GM23248 (cell line): ENCODE measurements around the gene HSF2BP. TPM values are rescaled to one million over a fixed set of nuclear protein-coding genes. Genes with fewer than 3 reads are reported as not detected.
"Not testable (repeated sequence)": the region's sequence is repeated elsewhere in the genome, so short reads cannot be mapped to it uniquely, and the experiment has no call there.

ENCODE experiments used
- DNase-seq: peaks from one replicate; pipeline ENCODE4 v3.0.0-alpha.2; 2015
- H2AFZ ChIP-seq: fragments of 200-600 bp; sonication (generic); 2 replicates; pipeline ENCODE4 v1.6.1; 2016; ENCODE audit warnings: antibody characterized with exemption
- H3F3A ChIP-seq: fragments of 200-600 bp; sonication (generic); 2 replicates; pipeline ENCODE4 v1.6.1; 2016; ENCODE audit warnings: mild to moderate bottlenecking, antibody characterized with exemption, mixed run types; ENCODE audit not compliant: insufficient read depth
- H3K27ac ChIP-seq: fragments of 200-600 bp; sonication (generic); 2 replicates; pipeline ENCODE4 v1.5.1; 2016; ENCODE audit warnings: mild to moderate bottlenecking
- H3K27me3 ChIP-seq: fragments of 200-600 bp; sonication (generic); replicated peaks from 2 replicates; pipeline ENCODE4 v1.6.1; 2016; ENCODE audit warnings: mild to moderate bottlenecking; ENCODE audit not compliant: insufficient read depth
- H3K36me3 ChIP-seq: fragments of 200-600 bp; sonication (generic); 2 replicates; pipeline ENCODE4 v1.6.1; 2016; ENCODE audit warnings: low read depth, mild to moderate bottlenecking
- H3K4me1 ChIP-seq: fragments of 200-600 bp; sonication (generic); 2 replicates; pipeline ENCODE4 v1.6.1; 2016; ENCODE audit warnings: mild to moderate bottlenecking; ENCODE audit not compliant: insufficient read depth
- H3K4me2 ChIP-seq: fragments of 200-600 bp; sonication (generic); one replicate; pipeline ENCODE4 v1.6.1; 2016; ENCODE audit warnings: mild to moderate bottlenecking; ENCODE audit not compliant: unreplicated experiment
- H3K4me3 ChIP-seq: fragments of 200-600 bp; sonication (generic); 2 replicates; pipeline ENCODE4 v1.5.1; 2016; ENCODE audit warnings: mild to moderate bottlenecking
- H3K79me2 ChIP-seq: fragments of 200-600 bp; sonication (generic); 2 replicates; pipeline ENCODE4 v1.6.1; 2016; ENCODE audit warnings: mild to moderate bottlenecking; ENCODE audit not compliant: insufficient read depth
- H3K9ac ChIP-seq: fragments of 200-600 bp; sonication (generic); 2 replicates; pipeline ENCODE4 v1.6.1; 2016; ENCODE audit warnings: mild to moderate bottlenecking
- H3K9me2 ChIP-seq: fragments of 200-600 bp; sonication (generic); 2 replicates; pipeline ENCODE4 v1.6.1; 2016; ENCODE audit warnings: mixed run types, mild to moderate bottlenecking, moderate library complexity; ENCODE audit not compliant: insufficient read depth
- H3K9me3 ChIP-seq: fragments of 200-600 bp; sonication (generic); one replicate; pipeline ENCODE4 v1.6.1; 2017; ENCODE audit warnings: low read depth
- H4K20me1 ChIP-seq: fragments of 200-600 bp; sonication (generic); 2 replicates; pipeline ENCODE4 v1.6.0; 2016; ENCODE audit not compliant: insufficient read depth
- EZH2 ChIP-seq: fragments of 200-600 bp; sonication (generic); IDR thresholded peaks from 2 replicates; pipeline ENCODE4 v1.6.1; 2018; ENCODE audit warnings: antibody characterized with exemption, mild to moderate bottlenecking; ENCODE audit not compliant: insufficient read depth, poor library complexity, severe bottlenecking
- EZH2phosphoT487 ChIP-seq: fragments of 200-600 bp; sonication (generic); IDR thresholded peaks from 2 replicates; pipeline ENCODE4 v1.6.1; 2018; ENCODE audit warnings: antibody characterized with exemption, moderate library complexity, mild to moderate bottlenecking, low read depth; ENCODE audit not compliant: insufficient read depth
- WGBS, 2 experiments: methylation state at CpG; one replicate each; pipeline ENCODE4 v1.1.6; 2015 to 2017; ENCODE audit warnings: low lambda C conversion rate in 2 of 2, low coverage in 1 of 2; ENCODE audit errors: missing lambda C conversion rate in 2 of 2; 5-methylcytosine and 5-hydroxymethylcytosine counted together
- in situ Hi-C: fragments of 300-500 bp; cut with MboI; formaldehyde crosslinking; loops from 2 replicates; pipeline ENCODE4 v1.15.0; 2020
- polyA plus RNA-seq: library from polyadenylated mRNA; unstranded; fragments of >200 nt; fragmentation: Nextera tagmentation; extraction: Ambion mirVana; gene quantifications from 2 replicates; pipeline ENCODE4 v1.2.1, GENCODE V29; 2016
- total RNA-seq: library from RNA; depleted of rRNA; stranded (reverse); fragments of >200 nt; shearing (Covaris generic); gene quantifications from 2 replicates; pipeline ENCODE4 v1.2.3, GENCODE V29; 2014

Gene HSF2BP
- total and polyA plus RNA-seq, 2 experiments from 2014 or later: 1.6 to 4.8 TPM

DNA sequence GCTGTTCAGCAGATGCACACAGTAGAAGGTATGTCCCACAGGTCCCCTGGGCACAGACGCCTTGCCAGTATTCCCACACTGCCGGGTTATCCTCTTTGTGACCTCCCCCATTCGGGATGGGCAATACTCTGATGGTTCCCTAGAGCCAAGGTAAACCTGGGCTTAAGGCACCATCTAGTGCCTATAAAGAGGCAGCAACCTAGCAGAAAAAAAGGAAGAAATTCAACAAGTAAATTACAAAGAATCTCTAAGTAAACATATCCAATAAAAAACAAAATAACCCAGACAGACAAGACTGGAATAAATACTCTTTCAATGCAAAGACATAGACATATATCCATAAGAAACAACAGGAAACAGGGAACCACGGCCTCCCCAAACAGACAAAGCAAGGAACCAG lies 39.4 kb downstream of the HSF2BP start:
- Histone ChIP-seq H2AFZ (no peak overlapping the region), H3F3A (no peaks in the 10 kb centered on the region), H3K36me3 (no peaks in the 10 kb centered on the region), H3K9me3 (no peaks in the 10 kb centered on the region), H3K9me2 (no peaks in the 10 kb centered on the region), H3K27ac (no peak overlapping the region), H3K4me3 (no peak overlapping the region), H3K27me3 (no peaks in the 10 kb centered on the region), H3K4me1 (no peaks in the 10 kb centered on the region), H3K79me2 (no peaks in the 10 kb centered on the region), H3K9ac (no peak overlapping the region), H4K20me1 (no peaks in the 10 kb centered on the region), H3K4me2 (no peak overlapping the region)
- DNase-seq: no peak
- no peak for TF ChIP-seq EZH2phosphoT487
- no peak for TF ChIP-seq EZH2
- 77 to 87% methylated on average over 4 of the region's 4 CpGs for WGBS, 2 experiments
- in situ Hi-C loops: no loop called here

DNA sequence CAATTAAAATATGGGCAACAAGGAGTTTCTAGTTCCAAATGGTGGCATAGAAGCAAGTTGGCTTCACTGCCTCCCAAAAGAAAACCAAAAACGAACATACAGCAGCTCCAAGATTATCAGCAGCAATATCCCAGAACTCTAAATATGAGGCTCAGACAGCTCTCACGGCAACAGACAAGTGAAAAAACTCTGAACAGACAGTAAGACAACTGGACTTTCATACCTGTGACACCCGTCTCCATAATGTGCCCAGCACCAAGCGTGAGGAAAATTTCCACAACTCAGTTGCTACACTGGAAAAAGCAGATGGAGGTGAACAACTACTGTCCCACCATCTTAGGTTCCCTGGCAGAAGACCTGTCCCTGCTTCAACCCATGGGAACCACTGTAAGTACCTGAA lies 39.9 kb downstream of the HSF2BP start:
- no peaks in the 10 kb centered on the region for H3K27me3 ChIP-seq
- H3K9me2 ChIP-seq: no peaks in the 10 kb centered on the region
- no peak overlapping the region for H3K4me3 ChIP-seq
- no peaks in the 10 kb centered on the region for H3K9me3 ChIP-seq
- no peak for DNase-seq
- no peak overlapping the region for H3K27ac ChIP-seq
- H3K79me2 ChIP-seq: no peaks in the 10 kb centered on the region
- no peak overlapping the region for H3K4me2 ChIP-seq
- H3K36me3 ChIP-seq: no peaks in the 10 kb centered on the region
- no peaks in the 10 kb centered on the region for H3K4me1 ChIP-seq
- in situ Hi-C loops: no loop called here
- H3K9ac ChIP-seq: no peak overlapping the region
- no peak overlapping the region for H2AFZ ChIP-seq
- TF ChIP-seq EZH2: no peak
- TF ChIP-seq EZH2phosphoT487: no peak
- WGBS, 2 experiments: 85 to 94% methylated on average over 4 of the region's 4 CpGs
- no peaks in the 10 kb centered on the region for H3F3A ChIP-seq
- no peaks in the 10 kb centered on the region for H4K20me1 ChIP-seq

DNA sequence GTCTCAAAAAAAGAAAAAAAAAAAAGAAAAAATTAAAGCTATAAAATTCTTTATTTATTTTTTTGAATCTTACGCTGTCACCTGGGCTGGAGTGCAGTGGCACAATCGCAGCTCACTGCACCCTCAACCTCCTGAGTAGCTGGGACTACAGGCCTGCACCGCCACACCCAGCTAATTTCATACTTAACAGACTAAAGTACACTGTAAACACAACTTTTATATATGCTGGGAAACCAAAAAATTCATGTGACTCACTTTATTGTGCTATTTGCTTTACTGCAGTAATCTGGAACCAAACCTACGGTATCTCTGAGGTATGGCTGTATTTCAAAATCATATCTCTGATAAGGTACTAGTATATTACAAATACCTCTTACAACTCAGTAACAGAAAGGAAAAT lies 40.3 kb downstream of the HSF2BP start:
- Histone ChIP-seq H3K4me1 (no peaks in the 10 kb centered on the region), H2AFZ (no peak overlapping the region), H3F3A (no peaks in the 10 kb centered on the region), H3K4me3 (no peak overlapping the region), H3K27me3 (no peaks in the 10 kb centered on the region), H3K4me2 (no peak overlapping the region), H3K9ac (no peak overlapping the region), H3K27ac (no peak overlapping the region), H3K9me3 (no peaks in the 10 kb centered on the region), H3K79me2 (no peaks in the 10 kb centered on the region), H3K36me3 (no peaks in the 10 kb centered on the region), H3K9me2 (no peaks in the 10 kb centered on the region), H4K20me1 (no peaks in the 10 kb centered on the region)
- DNase-seq: no peak
- WGBS, 2 experiments: 94 to 97% methylated on average over 4 of the region's 4 CpGs
- no peak for TF ChIP-seq EZH2
- no peak for TF ChIP-seq EZH2phosphoT487
- in situ Hi-C loops: no loop called here

DNA sequence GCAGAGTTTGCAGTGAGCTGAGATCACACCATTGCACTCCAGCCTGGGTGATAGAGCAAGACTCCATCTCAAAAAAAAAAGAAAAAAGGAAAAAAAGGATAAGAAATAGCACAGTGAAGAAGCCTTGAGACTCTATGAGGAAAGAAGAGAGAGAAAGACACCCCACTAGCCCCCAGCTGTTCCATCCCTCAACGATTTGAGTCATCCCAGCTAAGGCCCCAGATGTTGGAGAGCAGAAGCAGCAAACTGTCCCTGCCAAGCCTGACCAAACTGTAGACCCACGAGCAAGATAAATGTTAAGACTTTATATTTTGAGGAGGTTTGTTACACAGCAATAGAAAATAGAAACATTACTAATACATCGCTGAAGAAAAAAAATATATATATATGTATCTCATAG lies 42.4 kb downstream of the HSF2BP start:
- H3K9me3 ChIP-seq, H3K9ac ChIP-seq, H3K27ac ChIP-seq, H2AFZ ChIP-seq, H3K79me2 ChIP-seq, H3K9me2 ChIP-seq, H3K4me2 ChIP-seq, H3F3A ChIP-seq, in situ Hi-C loops, H3K27me3 ChIP-seq, H3K36me3 ChIP-seq, H4K20me1 ChIP-seq, H3K4me1 ChIP-seq, H3K4me3 ChIP-seq, DNase-seq: not testable (repeated sequence)
- 76 to 84% methylated on average over 3 of the region's 3 CpGs for WGBS, 2 experiments

DNA sequence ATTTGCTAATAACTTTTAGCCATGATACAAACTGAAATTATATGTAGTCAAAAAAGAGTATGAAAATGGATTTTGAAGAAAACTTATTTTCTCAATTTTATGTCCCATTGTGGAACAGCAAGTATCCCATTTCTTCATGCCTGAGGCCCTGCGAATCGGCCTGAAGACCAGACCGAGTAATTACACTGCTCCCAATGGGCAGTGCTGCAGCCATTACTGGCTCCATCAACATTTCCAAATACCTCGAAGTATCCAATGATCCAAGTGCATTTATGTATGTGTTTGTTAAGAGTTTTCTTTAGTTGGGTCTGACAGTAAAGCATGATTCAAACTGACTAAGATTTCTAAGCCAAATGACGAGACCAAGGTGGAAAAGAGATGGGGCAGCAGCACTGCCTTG lies 44.4 kb downstream of the HSF2BP start:
- Histone ChIP-seq H3K9ac (no peak overlapping the region), H3K9me2 (no peaks in the 10 kb centered on the region), H2AFZ (no peak overlapping the region), H3K9me3 (no peaks in the 10 kb centered on the region), H3K36me3 (no peaks in the 10 kb centered on the region), H4K20me1 (no peaks in the 10 kb centered on the region), H3K4me1 (no peaks in the 10 kb centered on the region), H3F3A (no peaks in the 10 kb centered on the region), H3K4me3 (no peak overlapping the region), H3K27ac (no peak overlapping the region), H3K4me2 (no peak overlapping the region), H3K27me3 (no peaks in the 10 kb centered on the region), H3K79me2 (no peaks in the 10 kb centered on the region)
- in situ Hi-C loops: no loop called here
- WGBS, 2 experiments: 87 to 95% methylated on average over 5 of the region's 5 CpGs
- TF ChIP-seq EZH2 (no peak), EZH2phosphoT487 (no peak)
- no peak for DNase-seq
